ENCODE results near the gene COL4A1. TPM values are rescaled to one million over a fixed set of nuclear protein-coding genes. Genes with fewer than 3 reads are reported as not detected.

Gene COL4A1
- total RNA-seq, 1 donor from 2014 or later: 105 TPM

DNA sequence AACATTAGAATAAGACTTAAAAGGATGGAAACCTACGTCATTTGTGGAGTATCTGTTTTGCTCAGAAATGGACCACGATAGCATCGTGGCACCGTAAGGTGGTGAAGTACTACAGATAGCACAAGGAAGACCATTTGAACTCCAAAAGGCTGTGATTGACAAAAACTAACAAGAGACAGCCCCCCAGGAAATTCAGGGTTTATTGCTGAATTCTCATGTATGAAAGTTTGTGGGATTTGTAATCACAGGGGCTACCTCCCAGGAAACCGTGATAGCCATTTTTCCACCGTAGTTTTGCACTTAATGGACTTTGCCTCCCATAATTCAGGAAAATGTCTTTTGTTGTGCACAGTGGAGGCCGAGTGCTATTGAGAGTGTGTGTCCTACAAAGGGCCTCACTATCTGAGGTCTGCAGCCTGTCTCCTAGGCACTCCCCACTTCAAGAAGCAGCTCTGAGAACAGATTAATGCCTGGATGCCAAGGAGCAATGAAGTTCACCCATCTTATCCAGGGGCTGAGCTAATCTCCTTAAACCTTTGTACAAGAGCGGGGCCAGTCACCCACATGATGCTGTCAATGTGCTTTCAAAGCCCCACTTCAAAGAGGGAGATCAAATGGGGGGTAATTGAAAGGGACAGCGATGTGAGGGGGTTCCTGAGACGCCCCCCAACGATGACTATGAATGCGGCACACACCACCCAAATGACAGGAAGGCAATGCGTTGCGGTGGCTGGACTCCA, 182.6 kb downstream of the COL4A1 start:
- H3K27ac Mint-ChIP-seq: peak overlapping the region; percentile 78
- peaks cover 19% of the 10 kb centered on the region for H3K9me3 Mint-ChIP-seq
- Histone ChIP-seq H3K27ac (no peak overlapping the region), H2AFZ (replicated peaks) (no peak overlapping the region), H3K79me2 (ENCODE audit: low read depth) (no peaks in the 10 kb centered on the region), H3K27me3 (no peaks in the 10 kb centered on the region), H3F3A (ENCODE audit: low read depth) (peaks cover 38% of the 10 kb centered on the region), H3K4me1 (peaks cover 58% of the 10 kb centered on the region), H4K20me1 (ENCODE audit: low read depth) (no peaks in the 10 kb centered on the region), H3K4me2 (peak overlapping the region; percentile 8), H3K9me3 (ENCODE audit: low read depth) (no peaks in the 10 kb centered on the region), H3K9ac (no peak overlapping the region), H3K4me3 (no peak overlapping the region), H3K36me3 (no peaks in the 10 kb centered on the region)
- peak overlapping the region; percentile 46 for H3K4me3 Mint-ChIP-seq
- peaks cover 4% of the 10 kb centered on the region for H3K36me3 Mint-ChIP-seq
- peaks cover 9% of the 10 kb centered on the region for H3K27me3 Mint-ChIP-seq (ENCODE audit: insufficient read depth, low read depth)
- DNase-seq (ENCODE audit: low spot score): peak; percentile 34
- H3K4me1 Mint-ChIP-seq: peaks cover 52% of the 10 kb centered on the region
- TF ChIP-seq, protein P1, sequence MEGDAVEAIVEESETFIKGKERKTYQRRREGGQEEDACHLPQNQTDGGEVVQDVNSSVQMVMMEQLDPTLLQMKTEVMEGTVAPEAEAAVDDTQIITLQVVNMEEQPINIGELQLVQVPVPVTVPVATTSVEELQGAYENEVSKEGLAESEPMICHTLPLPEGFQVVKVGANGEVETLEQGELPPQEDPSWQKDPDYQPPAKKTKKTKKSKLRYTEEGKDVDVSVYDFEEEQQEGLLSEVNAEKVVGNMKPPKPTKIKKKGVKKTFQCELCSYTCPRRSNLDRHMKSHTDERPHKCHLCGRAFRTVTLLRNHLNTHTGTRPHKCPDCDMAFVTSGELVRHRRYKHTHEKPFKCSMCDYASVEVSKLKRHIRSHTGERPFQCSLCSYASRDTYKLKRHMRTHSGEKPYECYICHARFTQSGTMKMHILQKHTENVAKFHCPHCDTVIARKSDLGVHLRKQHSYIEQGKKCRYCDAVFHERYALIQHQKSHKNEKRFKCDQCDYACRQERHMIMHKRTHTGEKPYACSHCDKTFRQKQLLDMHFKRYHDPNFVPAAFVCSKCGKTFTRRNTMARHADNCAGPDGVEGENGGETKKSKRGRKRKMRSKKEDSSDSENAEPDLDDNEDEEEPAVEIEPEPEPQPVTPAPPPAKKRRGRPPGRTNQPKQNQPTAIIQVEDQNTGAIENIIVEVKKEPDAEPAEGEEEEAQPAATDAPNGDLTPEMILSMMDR (IDR thresholded peaks at IDR 0.05): no peak
- no peak for TF ChIP-seq EZH2phosphoT487 (IDR thresholded peaks at IDR 0.05)
- TF ChIP-seq EZH2 (IDR thresholded peaks at IDR 0.05): no peak

DNA sequence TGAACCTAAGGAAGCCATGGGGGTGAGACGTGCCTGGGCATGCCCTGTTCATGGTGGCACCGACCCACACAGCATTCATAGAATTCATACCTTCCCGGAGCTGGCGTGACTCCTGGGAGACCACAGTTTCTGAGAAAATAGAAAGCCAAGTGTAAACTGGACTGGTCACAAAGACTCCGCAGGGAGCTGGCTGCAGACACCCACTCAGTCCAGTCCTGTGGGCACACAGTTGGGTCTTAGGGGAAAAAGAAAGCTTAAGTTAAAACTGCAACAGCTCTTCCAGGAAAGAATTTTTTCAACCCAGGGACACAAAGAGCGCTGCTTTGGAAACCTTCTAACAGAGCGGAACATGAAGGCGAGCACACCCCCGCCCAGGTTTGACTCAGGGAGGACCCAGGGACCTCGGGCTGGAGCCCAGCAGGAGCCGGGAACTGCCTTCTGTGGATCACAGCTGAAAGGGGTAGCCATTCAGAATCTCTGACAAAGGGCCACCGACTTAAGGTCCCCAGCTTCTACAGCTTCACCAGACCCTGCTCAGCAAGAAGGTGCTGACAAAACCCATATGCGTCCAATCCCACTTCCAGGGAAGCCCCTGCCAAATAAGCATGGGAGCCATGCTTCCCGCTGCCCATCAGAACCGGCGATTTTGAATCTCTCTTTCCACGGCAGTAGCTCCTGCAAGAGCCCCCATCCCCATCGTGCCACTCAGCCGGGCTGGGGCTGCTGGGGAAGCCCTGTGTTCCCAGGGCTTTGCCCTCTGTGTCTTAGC, 183.7 kb downstream of the COL4A1 start:
- H3K36me3 Mint-ChIP-seq: peaks cover 4% of the 10 kb centered on the region
- Histone ChIP-seq H3F3A (ENCODE audit: low read depth) (peaks cover 35% of the 10 kb centered on the region), H3K27me3 (no peaks in the 10 kb centered on the region), H3K27ac (no peak overlapping the region), H3K4me3 (no peak overlapping the region), H4K20me1 (ENCODE audit: low read depth) (no peaks in the 10 kb centered on the region), H3K4me1 (peaks cover 56% of the 10 kb centered on the region), H3K9ac (no peak overlapping the region), H2AFZ (replicated peaks) (no peak overlapping the region), H3K4me2 (peak overlapping the region; percentile 12), H3K9me3 (ENCODE audit: low read depth) (no peaks in the 10 kb centered on the region), H3K79me2 (ENCODE audit: low read depth) (no peaks in the 10 kb centered on the region), H3K36me3 (no peaks in the 10 kb centered on the region)
- H3K27ac Mint-ChIP-seq: peak overlapping the region; percentile 53
- H3K9me3 Mint-ChIP-seq: peaks cover 14% of the 10 kb centered on the region
- peaks cover 9% of the 10 kb centered on the region for H3K27me3 Mint-ChIP-seq (ENCODE audit: insufficient read depth, low read depth)
- TF ChIP-seq, protein P1 (IDR thresholded peaks at IDR 0.05): no peak
- TF ChIP-seq EZH2phosphoT487 (IDR thresholded peaks at IDR 0.05): no peak
- peaks cover 49% of the 10 kb centered on the region for H3K4me1 Mint-ChIP-seq
- no peak overlapping the region for H3K4me3 Mint-ChIP-seq
- DNase-seq (ENCODE audit: low spot score): no peak

DNA sequence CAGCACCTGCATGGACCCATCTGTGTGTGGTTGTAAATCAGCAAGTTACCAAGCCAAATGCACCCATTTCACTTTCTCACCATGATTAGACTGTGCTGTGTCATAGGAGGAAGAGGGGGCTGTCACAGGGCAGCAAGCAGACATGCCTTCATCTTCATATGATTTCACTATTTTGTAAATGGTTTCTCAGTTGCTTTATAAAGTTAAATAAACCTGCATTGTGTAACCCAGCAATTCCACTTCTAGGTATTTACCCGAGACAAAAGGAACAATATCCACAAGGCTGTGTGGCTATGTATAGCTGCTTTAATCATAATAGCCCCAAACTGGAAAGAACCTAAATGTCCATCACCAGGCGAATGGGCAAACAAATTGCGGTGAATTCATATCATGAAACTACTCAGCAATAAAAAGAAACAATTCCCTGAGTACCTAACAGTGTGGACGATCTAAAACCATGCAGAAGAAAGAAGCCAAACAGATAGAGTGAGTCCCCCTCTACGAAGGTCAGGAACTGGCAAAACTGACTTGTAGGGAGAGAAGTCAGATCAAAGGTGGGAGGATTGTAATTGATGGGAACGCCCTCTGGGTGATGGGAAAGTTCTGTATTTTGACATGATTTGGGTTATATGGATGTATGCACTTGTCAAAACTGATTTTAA, 185.4 kb downstream of the COL4A1 start:
- Mint-ChIP-seq H3K4me1 (peaks cover 34% of the 10 kb centered on the region), H3K9me3 (no peaks in the 10 kb centered on the region), H3K4me3 (no peak overlapping the region), H3K27ac (no peak overlapping the region), H3K27me3 (ENCODE audit: insufficient read depth, low read depth) (peaks cover 2% of the 10 kb centered on the region), H3K36me3 (no peaks in the 10 kb centered on the region)
- H3K4me1 ChIP-seq: peaks cover 42% of the 10 kb centered on the region
- no peak overlapping the region for H3K4me2 ChIP-seq
- no peaks in the 10 kb centered on the region for H3K36me3 ChIP-seq
- H3K79me2 ChIP-seq (ENCODE audit: low read depth): no peaks in the 10 kb centered on the region
- DNase-seq (ENCODE audit: low spot score): no peak
- H4K20me1 ChIP-seq (ENCODE audit: low read depth): no peaks in the 10 kb centered on the region
- H3F3A ChIP-seq (ENCODE audit: low read depth): peaks cover 18% of the 10 kb centered on the region
- no peak overlapping the region for H3K9ac ChIP-seq
- H3K4me3 ChIP-seq: no peak overlapping the region
- TF ChIP-seq EZH2 (IDR thresholded peaks at IDR 0.05): no peak
- TF ChIP-seq, protein P1 (IDR thresholded peaks at IDR 0.05): no peak
- no peak for TF ChIP-seq EZH2phosphoT487 (IDR thresholded peaks at IDR 0.05)
- H3K27ac ChIP-seq: no peak overlapping the region
- H3K9me3 ChIP-seq (ENCODE audit: low read depth): no peaks in the 10 kb centered on the region
- H2AFZ ChIP-seq (replicated peaks): no peak overlapping the region
- H3K27me3 ChIP-seq: no peaks in the 10 kb centered on the region

Data from neural progenitor cell (in vitro differentiated cells).